ENCODE data around the gene CNPY2. TPM values are rescaled to one million over a fixed set of nuclear protein-coding genes. Genes with fewer than 3 reads are reported as not detected.

The CNPY2 gene
- total and polyA plus RNA-seq, 2 of the 13 experiments (the other 11 are each of a cell fraction or from before 2014, with no cell fraction given) = 285 to 356 TPM

GRCh38 chr12:56304872-56305590 lies 10.8 kb downstream of the CNPY2 start (continued):
- TF ChIP-seq BCLAF1 (IDR thresholded peaks at IDR 0.05) (no peak), TEAD3 (CRISPR knock-in tag; optimal IDR thresholded peaks at IDR 0.05; ENCODE audit: borderline replicate concordance) (no peak), TMF1 (CRISPR knock-in tag; IDR thresholded peaks at IDR 0.05; ENCODE audit: low read depth) (no peak), TOPORS (CRISPR knock-in tag; IDR thresholded peaks at IDR 0.05) (no peak), SMAD9 (CRISPR knock-in tag; IDR thresholded peaks at IDR 0.05) (no peak), ZNF615 (CRISPR knock-in tag; IDR thresholded peaks at IDR 0.05; ENCODE audit: borderline replicate concordance) (no peak), WIZ (CRISPR knock-in tag; IDR thresholded peaks at IDR 0.05) (no peak), ZKSCAN1 (IDR thresholded peaks at IDR 0.05; ENCODE audit: low read length) (no peak), PHF8 (CRISPR knock-in tag; IDR thresholded peaks at IDR 0.05) (no peak), PRDM4 (CRISPR knock-in tag; IDR thresholded peaks at IDR 0.05; ENCODE audit: borderline replicate concordance) (no peak)

All from HepG2 (cell line).